Measurements from ENCODE around the gene ASIC3.

- TF ChIP-seq CTCF (conservative IDR thresholded peaks at IDR 0.05; ENCODE audit: low read length) (no peak), EZH2phosphoT487 (IDR thresholded peaks at IDR 0.05; ENCODE audit: borderline replicate concordance) (no peak)
Measured at GRCh38 chr7:151089893-151090730, 41.8 kb downstream of the ASIC3 start.
